ENCODE data around the gene UMODL1. TPM values are rescaled to one million over a fixed set of nuclear protein-coding genes. Genes with fewer than 3 reads are reported as not detected.

The UMODL1 gene
- total and polyA plus RNA-seq, 2 donors from 2014 or later: 0.39 TPM; not detected in 1

DNA sequence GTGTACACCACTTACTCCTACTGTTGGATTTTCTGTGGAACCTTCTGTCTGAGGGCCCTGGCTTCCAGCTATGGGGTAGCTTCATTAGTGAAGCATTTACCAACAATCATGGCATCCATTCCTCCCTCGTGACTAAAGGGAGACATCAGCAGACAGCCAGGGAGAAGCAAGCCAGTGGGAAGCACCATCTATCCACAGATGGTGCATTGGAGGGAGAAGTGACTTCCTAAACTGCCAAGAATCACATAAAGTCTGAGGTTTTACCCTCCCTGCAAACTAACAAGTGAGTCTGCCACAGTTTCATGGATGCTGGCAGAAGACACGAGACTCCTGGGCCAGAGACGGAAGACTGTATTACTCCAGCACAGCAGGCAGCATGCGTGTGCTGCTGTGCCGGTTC is 31.4 kb downstream of the UMODL1 start:
- FAIRE-seq: no peak
- Histone ChIP-seq H3K4me3 (ENCODE audit: low read length in 3 of 3) (no peak overlapping the region), H3K27me3 (ENCODE audit: control insufficient read depth, insufficient read depth, low read length) (no peaks in the 10 kb centered on the region), H3K27ac (ENCODE audit: low read depth in 2 of 2, low read length in 2 of 2) (no peak overlapping the region), H3K9ac (ENCODE audit: low read length in 3 of 3) (no peak overlapping the region), H3K4me1 (ENCODE audit: control insufficient read depth in 2 of 3, insufficient read depth in 2 of 3, low read depth in 1 of 3, low read length in 3 of 3) (peaks cover 0 to under 1% (median 0%) of the 10 kb centered on the region in 3 donors), H3K9me3 (ENCODE audit: control insufficient read depth in 2 of 3, insufficient read depth in 1 of 3, low read length in 3 of 3) (no peaks in the 10 kb centered on the region), H3K36me3 (ENCODE audit: control insufficient read depth in 2 of 3, insufficient read depth in 3 of 3, low read length in 3 of 3) (no peaks in the 10 kb centered on the region)
- TF ChIP-seq, protein P1, sequence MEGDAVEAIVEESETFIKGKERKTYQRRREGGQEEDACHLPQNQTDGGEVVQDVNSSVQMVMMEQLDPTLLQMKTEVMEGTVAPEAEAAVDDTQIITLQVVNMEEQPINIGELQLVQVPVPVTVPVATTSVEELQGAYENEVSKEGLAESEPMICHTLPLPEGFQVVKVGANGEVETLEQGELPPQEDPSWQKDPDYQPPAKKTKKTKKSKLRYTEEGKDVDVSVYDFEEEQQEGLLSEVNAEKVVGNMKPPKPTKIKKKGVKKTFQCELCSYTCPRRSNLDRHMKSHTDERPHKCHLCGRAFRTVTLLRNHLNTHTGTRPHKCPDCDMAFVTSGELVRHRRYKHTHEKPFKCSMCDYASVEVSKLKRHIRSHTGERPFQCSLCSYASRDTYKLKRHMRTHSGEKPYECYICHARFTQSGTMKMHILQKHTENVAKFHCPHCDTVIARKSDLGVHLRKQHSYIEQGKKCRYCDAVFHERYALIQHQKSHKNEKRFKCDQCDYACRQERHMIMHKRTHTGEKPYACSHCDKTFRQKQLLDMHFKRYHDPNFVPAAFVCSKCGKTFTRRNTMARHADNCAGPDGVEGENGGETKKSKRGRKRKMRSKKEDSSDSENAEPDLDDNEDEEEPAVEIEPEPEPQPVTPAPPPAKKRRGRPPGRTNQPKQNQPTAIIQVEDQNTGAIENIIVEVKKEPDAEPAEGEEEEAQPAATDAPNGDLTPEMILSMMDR (IDR thresholded peaks at IDR 0.05; ENCODE audit: borderline replicate concordance, extremely low read depth, insufficient read depth): no peak
- intact Hi-C loops (cut with DNase I): loop anchor here (10.0 kb wide), 1 partner anchor 88 kb away; the partner anchor contains the start of gene ZBTB21
- peak in 1 of 5 donors; percentile 29 for DNase-seq

DNA sequence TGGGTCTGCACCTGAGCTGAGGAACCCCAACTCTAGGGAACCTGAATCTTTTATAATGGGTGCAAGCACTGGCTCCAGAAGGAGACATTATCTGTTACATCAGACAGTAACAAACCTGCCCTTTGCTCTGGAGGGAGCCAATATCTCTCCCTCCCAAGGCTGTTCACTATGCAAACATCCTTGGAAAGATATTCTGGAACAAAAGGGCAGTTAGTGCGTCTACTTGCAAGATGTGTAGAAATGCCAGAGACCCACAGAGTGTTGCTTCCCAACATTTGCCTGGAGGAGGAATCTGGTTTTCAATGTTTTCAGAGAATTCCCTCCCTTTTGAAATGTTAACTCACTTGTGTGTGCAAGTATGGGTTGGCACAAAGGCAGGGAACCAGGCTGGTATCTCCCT is 31.9 kb downstream of the UMODL1 start:
- Histone ChIP-seq H3K4me3 (ENCODE audit: low read length in 3 of 3) (no peak overlapping the region), H3K36me3 (ENCODE audit: control insufficient read depth in 2 of 3, insufficient read depth in 3 of 3, low read length in 3 of 3) (no peaks in the 10 kb centered on the region), H3K27ac (ENCODE audit: low read depth in 2 of 2, low read length in 2 of 2) (no peak overlapping the region), H3K9me3 (ENCODE audit: control insufficient read depth in 2 of 3, insufficient read depth in 1 of 3, low read length in 3 of 3) (no peaks in the 10 kb centered on the region), H3K27me3 (ENCODE audit: control insufficient read depth, insufficient read depth, low read length) (no peaks in the 10 kb centered on the region), H3K4me1 (ENCODE audit: control insufficient read depth in 2 of 3, insufficient read depth in 2 of 3, low read depth in 1 of 3, low read length in 3 of 3) (peaks cover 0 to 2% (median 0%) of the 10 kb centered on the region in 3 donors), H3K9ac (ENCODE audit: low read length in 3 of 3) (no peak overlapping the region)
- intact Hi-C loops (cut with DNase I): loop anchor here (10.0 kb wide), 1 partner anchor 88 kb away; the partner anchor contains the start of gene ZBTB21
- DNase-seq (peak in 1 of 5 donors; percentile 22), FAIRE-seq (no peak)
- TF ChIP-seq, protein P1 (IDR thresholded peaks at IDR 0.05; ENCODE audit: borderline replicate concordance, extremely low read depth, insufficient read depth): no peak

DNA sequence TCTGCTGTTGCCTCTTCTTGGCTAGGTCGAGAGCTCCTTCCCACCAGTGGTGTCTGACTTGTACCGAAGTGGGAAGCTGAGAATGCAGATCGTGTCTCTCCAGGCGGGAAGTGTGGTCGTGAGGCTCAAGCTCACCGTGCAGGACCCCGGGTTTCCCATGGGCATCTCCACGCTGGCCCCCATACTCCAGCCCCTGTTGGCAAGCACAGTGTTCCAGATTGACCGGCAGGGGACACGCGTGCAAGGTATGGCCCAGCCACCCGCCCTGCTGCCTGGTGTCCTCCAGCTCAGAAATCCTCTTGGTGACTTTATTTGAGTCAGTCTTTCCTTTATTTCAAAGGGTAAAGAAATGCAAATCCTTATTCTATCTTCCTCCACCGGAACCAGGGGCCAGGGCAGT is 32.7 kb downstream of the UMODL1 start:
- Histone ChIP-seq H3K9me3 (ENCODE audit: control insufficient read depth in 2 of 3, insufficient read depth in 1 of 3, low read length in 3 of 3) (no peaks in the 10 kb centered on the region), H3K9ac (ENCODE audit: low read length in 3 of 3) (no peak overlapping the region), H3K4me1 (ENCODE audit: control insufficient read depth in 2 of 3, insufficient read depth in 2 of 3, low read depth in 1 of 3, low read length in 3 of 3) (peaks cover 0 to 2% (median 0%) of the 10 kb centered on the region in 3 donors), H3K36me3 (ENCODE audit: control insufficient read depth in 2 of 3, insufficient read depth in 3 of 3, low read length in 3 of 3) (no peaks in the 10 kb centered on the region), H3K27ac (ENCODE audit: low read depth in 2 of 2, low read length in 2 of 2) (no peak overlapping the region), H3K27me3 (ENCODE audit: control insufficient read depth, insufficient read depth, low read length) (no peaks in the 10 kb centered on the region), H3K4me3 (ENCODE audit: low read length in 3 of 3) (no peak overlapping the region)
- DNase-seq (no peak), FAIRE-seq (no peak)
- intact Hi-C loops (cut with DNase I): loop anchor here (10.0 kb wide), 1 partner anchor 89 kb away; the partner anchor contains the start of gene ZBTB21
- TF ChIP-seq, protein P1 (IDR thresholded peaks at IDR 0.05; ENCODE audit: borderline replicate concordance, extremely low read depth, insufficient read depth): no peak

Data from kidney (tissue), 14 donors.